Muscle of leg (tissue), 16 donors: ENCODE measurements around the gene AKNAD1. TPM values are rescaled to one million over a fixed set of nuclear protein-coding genes. Genes with fewer than 3 reads are reported as not detected.
A peak's percentile ranks its signal among the peaks of the same experiment; 100 is the strongest.
"Not testable (repeated sequence)": the region's sequence is repeated elsewhere in the genome, so short reads cannot be mapped to it uniquely, and the experiment has no call there.

ENCODE experiments used
- DNase-seq: peaks from one replicate; pipeline ENCODE4 v3.0.0; 2013
- H3K27ac ChIP-seq: one replicate; pipeline ENCODE4 v1.5.1; 2013; ENCODE audit warnings: mild to moderate bottlenecking, low read length, control low read depth
- H3K27me3 ChIP-seq: one replicate; pipeline ENCODE4 v1.6.1; 2013; ENCODE audit warnings: low read length; ENCODE audit not compliant: control insufficient read depth, insufficient read depth
- H3K36me3 ChIP-seq: one replicate; pipeline ENCODE4 v1.6.1; 2013; ENCODE audit warnings: low read length; ENCODE audit not compliant: control insufficient read depth, insufficient read depth
- H3K4me1 ChIP-seq: one replicate; pipeline ENCODE4 v1.6.1; 2013; ENCODE audit warnings: low read length; ENCODE audit not compliant: control insufficient read depth, insufficient read depth
- H3K4me3 ChIP-seq: one replicate; pipeline ENCODE4 v1.5.1; 2013; ENCODE audit warnings: low read length, control low read depth
- H3K9me3 ChIP-seq: replicated peaks from 2 replicates; pipeline ENCODE4 v1.6.1; 2013; ENCODE audit warnings: low read depth, low read length; ENCODE audit not compliant: control insufficient read depth
- WGBS: methylation state at CpG from one replicate; pipeline ENCODE4 v1.1.5; 2013; ENCODE audit warnings: missing lambda C conversion rate; ENCODE audit not compliant: insufficient coverage; 5-methylcytosine and 5-hydroxymethylcytosine counted together
- long read RNA-seq, 11 donors: transcript quantifications; one replicate each; lab custom pipeline, GENCODE V29; 2026
- polyA plus RNA-seq, 8 donors: library from polyadenylated mRNA; unstranded; fragments of 120-200 nt; gene quantifications; one replicate each; pipeline versions ENCODE4 v1.2.1 to v1.2.3, GENCODE V29; 2013; ENCODE audit warnings: inconsistent platforms in 1 of 8, low replicate concordance in 1 of 8; ENCODE audit not compliant: insufficient read length in 8 of 8, insufficient read depth in 1 of 8
- total RNA-seq: library from RNA; stranded (reverse); fragments of 120-200 nt; gene quantifications from one replicate; pipeline ENCODE4 v1.2.4, GENCODE V29; 2013

AKNAD1 gene, protein sequence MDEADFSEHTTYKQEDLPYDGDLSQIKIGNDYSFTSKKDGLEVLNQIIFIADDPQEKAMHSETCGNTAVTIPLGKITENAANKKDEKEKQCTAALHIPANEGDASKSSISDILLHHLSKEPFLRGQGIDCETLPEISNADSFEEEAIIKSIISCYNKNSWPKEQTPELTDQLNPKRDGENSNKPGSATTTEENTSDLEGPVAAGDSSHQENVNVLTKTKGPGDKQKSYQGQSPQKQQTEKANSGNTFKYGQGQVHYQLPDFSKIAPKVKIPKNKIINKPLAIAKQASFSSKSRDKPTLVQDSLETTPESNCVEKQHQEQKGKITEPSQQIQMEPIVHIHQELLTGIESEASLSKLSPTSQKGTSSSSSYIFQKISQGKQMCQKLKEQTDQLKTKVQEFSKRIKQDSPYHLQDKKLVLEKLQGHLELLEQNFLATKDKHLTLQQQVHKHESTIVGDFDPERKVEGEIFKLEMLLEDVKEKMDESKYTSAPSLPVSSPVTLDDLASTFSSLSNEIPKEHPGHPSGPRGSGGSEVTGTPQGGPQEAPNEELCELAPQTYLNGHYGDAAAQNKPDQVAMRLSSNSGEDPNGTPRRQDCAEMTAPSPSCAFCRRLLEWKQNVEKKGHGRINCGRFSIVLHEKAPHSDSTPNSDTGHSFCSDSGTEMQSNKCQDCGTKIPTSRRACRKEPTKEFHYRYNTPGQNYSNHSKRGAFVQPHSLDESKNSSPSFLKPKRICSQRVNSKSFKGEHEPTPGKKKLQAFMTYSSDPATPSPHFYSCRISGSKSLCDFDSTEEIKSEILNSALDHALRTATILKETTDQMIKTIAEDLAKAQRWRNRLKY
- total RNA-seq, result 1.2 TPM
- polyA plus RNA-seq, result 1 to 10 TPM; 1.0 to 2.5 (median 2.0) TPM
- long read RNA-seq, donor 1, result 0 reads
- long read RNA-seq, donor 2, result 0 reads
- long read RNA-seq, donor 3, result 0 reads
- long read RNA-seq, donor 4, result 0 reads
- long read RNA-seq, donor 5, result 0 reads
- long read RNA-seq, donor 6, result 0 reads
- long read RNA-seq, donor 7, result 0 reads
- long read RNA-seq, donor 8, result 0 reads
- long read RNA-seq, donor 9, result 0 reads
- long read RNA-seq, donor 10, result 0 reads
- long read RNA-seq, donor 11, result 0 reads

DNA sequence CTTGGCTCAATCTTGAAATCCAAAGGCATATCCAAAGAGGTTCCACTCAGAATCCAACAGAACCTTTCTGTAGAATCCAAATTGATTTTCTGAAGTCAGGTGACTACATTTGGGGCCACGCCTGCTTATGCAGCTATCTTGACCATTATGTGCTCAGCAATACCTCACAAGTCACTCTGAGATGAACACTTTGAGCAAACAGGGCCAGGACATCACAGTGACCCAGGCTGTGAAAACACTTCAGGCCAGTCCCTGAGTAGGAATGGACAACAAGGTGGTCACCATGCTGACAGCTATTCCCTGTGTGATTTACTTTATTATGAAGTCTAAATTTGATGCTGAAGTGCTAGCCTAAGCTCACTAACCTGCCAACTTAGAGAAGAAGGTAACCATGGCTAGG, at the start of gene AKNAD1:
Gene AKNAD1, minus strand, starts transcription at position 101 of the 400 bp plus-strand sequence. CDS start 4,430 bp downstream, outside the sequence.
- Histone ChIP-seq H3K27me3 (no peaks in the 10 kb centered on the region), H3K4me3 (no peak within 1 kb of the TSS), H3K4me1 (peaks cover 21% of the 10 kb centered on the region), H3K9me3 (no peaks in the 10 kb centered on the region), H3K27ac (no peak within 1 kb of the TSS), H3K36me3 (no peaks in the 10 kb centered on the region)
- DNase-seq, result no peak
- 100% methylated on average over 1 of the region's 1 CpG for WGBS

DNA sequence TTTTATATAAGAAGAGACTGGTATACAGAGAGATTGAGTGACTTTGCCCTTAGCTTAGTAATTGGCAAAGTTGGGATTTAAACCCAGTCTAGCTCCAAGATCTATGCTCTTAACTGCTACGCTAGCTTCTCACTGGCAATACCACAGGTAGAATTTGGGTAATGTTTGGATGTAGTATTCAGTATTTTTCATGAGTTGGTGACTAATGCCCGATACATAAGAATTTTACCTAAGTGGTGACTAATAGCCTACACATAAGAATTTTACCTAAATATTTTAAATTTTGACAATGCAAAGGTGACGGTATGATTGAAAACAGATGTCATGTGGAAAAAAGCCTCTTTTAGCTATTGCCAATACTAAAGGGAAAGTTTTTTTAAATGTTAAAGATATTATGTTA, 44.2 kb upstream of the AKNAD1 start:
- no peak for DNase-seq
- WGBS, result no CpG with 5 or more reads among the region's 3 CpGs
- H3K4me1 ChIP-seq, result peaks cover 3% of the 10 kb centered on the region
- no peak overlapping the region for H3K4me3 ChIP-seq
- no peak overlapping the region for H3K27ac ChIP-seq
- H3K9me3 ChIP-seq, result no peaks in the 10 kb centered on the region
- peaks cover 19% of the 10 kb centered on the region for H3K36me3 ChIP-seq
- H3K27me3 ChIP-seq, result no peaks in the 10 kb centered on the region

DNA sequence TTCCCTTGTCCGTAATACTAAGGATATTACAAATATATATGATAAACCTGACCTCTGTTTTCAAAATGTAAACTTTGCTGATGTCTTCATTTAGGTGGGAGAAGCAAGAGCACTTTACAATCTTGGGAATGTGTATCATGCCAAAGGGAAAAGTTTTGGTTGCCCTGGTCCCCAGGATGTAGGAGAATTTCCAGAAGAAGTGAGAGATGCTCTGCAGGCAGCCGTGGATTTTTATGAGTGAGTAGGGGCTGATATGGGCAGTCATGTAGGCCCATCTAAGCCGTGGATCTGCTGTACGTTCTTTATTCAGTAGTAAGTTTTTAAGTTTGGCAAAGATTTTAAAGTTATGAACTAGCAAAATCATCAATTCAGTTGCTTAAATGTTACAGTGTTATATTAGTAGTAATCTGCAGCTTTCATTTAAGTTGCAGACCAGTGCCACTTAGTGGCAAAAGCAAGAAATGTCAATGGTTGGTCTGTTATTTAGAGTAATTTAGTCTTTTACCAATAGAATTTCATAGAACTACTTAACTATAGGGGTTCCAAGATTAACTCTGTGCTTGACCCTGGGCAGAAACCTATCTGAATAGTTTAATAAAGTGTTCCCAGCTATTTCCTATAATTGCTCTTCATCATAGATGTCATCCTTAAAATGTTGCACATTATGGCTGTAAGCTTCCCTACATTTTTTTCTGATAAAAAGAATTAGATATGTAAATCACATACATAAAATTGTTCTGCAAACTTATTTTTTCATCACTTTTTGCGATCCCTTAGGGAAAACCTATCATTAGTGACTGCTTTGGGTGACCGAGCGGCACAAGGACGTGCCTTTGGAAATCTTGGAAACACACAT, 41.2 kb upstream of the AKNAD1 start:
- Histone ChIP-seq H3K4me3 (no peak overlapping the region), H3K4me1 (peaks cover 3% of the 10 kb centered on the region), H3K27me3 (no peaks in the 10 kb centered on the region), H3K9me3 (no peaks in the 10 kb centered on the region), H3K36me3 (peaks cover 13% of the 10 kb centered on the region), H3K27ac (peak overlapping the region; percentile 42)
- DNase-seq, result peak; percentile 85
- 41% methylated on average over 3 of the region's 8 CpGs for WGBS

DNA sequence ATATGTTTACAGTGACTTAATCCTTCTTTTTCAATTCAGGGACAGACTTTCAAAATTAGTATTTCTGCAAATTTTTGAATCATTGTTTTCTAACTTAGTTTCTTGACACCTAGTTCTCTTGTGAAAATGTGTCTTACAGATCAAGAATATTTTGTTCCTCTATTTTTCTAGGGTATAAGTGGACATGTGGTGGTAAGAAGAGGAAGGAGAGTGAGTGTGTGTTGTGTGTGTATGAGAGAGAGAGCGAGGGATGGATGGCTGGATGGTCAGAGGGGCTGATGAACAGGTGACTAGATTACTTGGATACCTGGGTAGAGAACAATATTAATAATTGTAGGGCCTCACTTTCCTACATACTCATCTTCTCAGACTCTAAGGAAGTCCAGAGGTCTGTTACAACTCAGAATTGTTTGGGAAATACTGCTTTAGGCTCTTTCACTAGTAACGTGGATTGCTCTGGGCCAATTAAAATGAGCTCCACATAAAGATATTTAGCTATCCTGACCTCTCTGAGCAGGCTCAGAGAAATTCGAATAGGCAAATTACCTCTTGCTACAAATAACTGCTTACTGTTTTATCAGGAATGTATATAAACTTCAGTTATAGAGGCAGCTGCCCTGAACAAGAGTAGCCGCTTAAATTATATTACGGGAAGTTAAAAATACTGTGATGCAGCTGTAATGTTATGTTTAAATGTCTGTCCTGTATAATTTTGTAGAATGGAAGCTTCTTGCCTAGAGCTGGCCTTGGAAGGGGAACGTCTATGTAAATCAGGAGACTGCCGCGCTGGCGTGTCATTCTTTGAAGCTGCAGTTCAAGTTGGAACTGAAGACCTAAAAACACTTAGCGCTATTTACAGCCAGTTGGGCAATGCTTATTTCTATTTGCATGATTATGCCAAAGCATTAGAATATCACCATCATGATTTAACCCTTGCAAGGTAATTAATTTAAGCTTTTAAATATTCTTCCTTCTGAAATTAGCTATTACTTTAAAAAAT, 39.6 kb upstream of the AKNAD1 start:
- WGBS, result 54% methylated on average over 6 of the region's 10 CpGs
- Histone ChIP-seq H3K9me3 (no peaks in the 10 kb centered on the region), H3K4me1 (peaks cover 3% of the 10 kb centered on the region), H3K36me3 (peaks cover 9% of the 10 kb centered on the region), H3K27ac (peak overlapping the region; percentile 45), H3K27me3 (no peaks in the 10 kb centered on the region), H3K4me3 (no peak overlapping the region)
- peak; percentile 69 for DNase-seq

DNA sequence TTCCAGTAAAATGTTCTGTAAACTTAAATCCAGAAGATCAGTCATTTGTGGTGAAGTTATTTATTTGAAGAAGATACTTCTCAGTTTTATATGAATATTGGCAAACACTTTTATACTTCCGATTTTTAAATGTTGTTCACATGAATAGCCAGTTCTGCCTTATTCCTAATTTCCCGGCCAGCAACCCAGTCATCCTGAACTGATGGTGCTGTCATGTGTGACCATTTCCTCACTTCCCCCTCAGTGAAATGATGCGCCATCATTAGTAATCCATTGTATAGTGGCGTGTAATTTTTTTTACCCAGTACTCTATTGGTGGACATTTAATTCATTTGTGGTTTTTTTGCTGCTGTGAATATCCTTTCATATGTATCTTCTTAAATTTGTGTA, 36.2 kb upstream of the AKNAD1 start:
- Histone ChIP-seq H3K27ac (no peak overlapping the region), H3K9me3 (no peaks in the 10 kb centered on the region), H3K4me1 (peaks cover 3% of the 10 kb centered on the region), H3K4me3 (no peak overlapping the region), H3K36me3 (peaks cover 2% of the 10 kb centered on the region), H3K27me3 (no peaks in the 10 kb centered on the region)
- no peak for DNase-seq
- 67% methylated on average over 1 of the region's 4 CpGs for WGBS

DNA sequence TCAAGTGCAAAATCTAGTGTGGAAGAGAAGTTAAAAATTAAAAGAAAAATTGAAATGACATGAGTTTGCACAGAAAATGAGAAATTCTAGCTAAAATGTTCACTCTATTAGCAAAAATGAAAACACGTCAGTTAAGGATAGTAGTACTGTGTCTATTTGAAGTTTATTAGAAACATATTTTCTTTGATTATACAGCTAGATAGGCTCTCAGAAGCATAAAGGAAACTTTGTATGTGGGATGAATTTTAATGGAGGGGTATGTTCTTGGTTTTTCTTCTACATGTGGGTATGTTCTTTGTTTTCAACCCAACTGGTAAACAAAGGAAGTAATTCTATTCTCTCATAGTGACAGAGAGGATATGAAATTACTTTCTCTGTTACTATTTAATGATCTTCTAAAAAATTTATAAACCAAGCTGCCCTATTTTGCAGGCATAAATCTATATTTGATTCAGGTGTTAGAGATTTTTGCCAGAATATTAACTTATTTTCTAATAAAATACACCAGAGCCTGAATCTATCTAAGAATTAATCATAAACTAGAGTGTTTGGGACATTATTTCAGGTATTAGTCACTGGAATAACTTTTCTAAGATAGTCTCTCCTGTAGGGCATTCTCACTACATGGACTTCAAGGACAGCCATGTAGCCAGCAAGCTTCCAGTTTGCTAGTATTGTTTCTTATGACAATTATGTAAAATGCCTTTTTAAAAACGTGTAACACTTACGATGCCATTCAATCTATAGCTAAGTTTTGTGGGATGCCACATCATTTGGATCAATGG, 35.7 kb upstream of the AKNAD1 start:
- no CpG with 5 or more reads among the region's 3 CpGs for WGBS

DNA sequence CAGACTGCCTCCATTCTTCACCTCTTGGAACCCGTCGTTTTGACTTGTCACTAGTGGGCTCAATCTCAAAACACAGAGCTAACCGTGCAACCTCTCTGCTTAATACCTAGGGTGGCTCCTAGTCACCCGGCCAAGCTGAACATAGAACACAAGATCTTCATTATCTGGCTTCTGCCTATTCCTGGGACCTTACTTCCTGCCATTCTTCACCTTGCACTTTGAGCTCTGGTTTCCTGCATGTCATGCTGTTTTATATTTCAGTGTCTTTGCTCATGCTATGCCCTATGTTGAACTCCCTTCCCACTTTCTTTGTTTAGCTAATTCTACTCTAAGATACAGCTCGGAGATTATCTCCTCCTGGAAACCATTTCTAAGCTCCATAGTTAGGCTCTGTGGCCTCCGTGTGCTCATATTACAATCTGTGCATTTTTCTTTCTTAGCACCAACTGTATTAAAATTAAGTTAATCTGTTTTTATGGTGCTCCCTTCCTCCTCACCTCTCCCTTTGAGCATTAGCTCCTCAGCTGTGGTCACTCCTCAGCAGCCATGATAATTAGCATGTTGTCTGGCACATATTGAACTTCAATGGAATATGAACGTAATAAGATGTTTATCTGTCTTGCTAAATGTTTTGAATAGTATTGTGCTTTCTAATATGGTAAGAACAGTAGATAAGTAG, 33.0 kb upstream of the AKNAD1 start:
- Histone ChIP-seq H3K4me1 (no peaks in the 10 kb centered on the region), H3K4me3 (no peak overlapping the region), H3K9me3 (no peaks in the 10 kb centered on the region), H3K27ac (no peak overlapping the region), H3K36me3 (peaks cover 4% of the 10 kb centered on the region), H3K27me3 (no peaks in the 10 kb centered on the region)
- DNase-seq, result no peak
- 84% methylated on average over 3 of the region's 7 CpGs for WGBS

More for the DNA sequence above, 35.7 kb upstream of the AKNAD1 start:
- no peak for DNase-seq
- Histone ChIP-seq H3K36me3 (no peaks in the 10 kb centered on the region), H3K4me3 (no peak overlapping the region), H3K4me1 (no peaks in the 10 kb centered on the region), H3K27me3 (no peaks in the 10 kb centered on the region), H3K9me3 (no peaks in the 10 kb centered on the region), H3K27ac (no peak overlapping the region)

DNA sequence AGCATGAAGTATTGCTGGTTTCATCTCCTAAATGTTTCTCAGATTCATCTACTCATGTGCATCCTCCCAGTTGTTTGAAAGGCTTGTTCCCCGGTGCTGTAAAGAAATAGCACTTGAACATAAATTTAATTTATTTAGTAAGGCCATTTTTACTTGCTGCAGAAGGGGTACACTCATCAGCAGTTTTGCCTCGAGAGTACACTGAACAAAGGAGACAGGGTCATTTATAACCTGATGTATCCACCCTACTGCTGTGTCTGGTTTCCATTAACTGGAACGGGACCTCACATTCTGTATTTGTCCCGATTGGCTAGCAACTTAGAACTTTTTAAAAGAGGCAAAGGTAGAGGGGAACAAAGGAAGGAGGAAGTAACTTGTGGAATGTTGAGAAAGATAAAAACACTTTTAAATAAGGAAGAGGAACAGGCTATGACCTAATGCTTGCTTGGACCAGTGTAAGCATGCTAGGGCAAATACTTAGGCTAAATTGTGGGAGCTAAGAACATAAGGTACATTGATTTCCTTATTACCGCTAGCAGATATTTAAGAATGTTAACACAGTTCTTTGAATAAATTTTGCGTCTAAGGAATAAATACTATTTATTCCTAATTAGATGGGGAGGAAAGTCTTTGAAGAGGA, 32.2 kb upstream of the AKNAD1 start:
- H3K4me3 ChIP-seq, H3K4me1 ChIP-seq, H3K36me3 ChIP-seq, H3K27ac ChIP-seq, H3K27me3 ChIP-seq, DNase-seq, H3K9me3 ChIP-seq: not testable (repeated sequence)
- 14% methylated on average over 1 of the region's 6 CpGs for WGBS
